ENCODE data around the gene MAGI2. TPM values are rescaled to one million over a fixed set of nuclear protein-coding genes. Genes with fewer than 3 reads are reported as not detected.

The MAGI2 gene
- polyA plus RNA-seq, 3 donors, result 0.03 to 0.11 TPM; not detected in 1

GRCh38 chr7:78529392-78529791 lies 924.1 kb downstream of the MAGI2 start:
- H3K4me1 Mint-ChIP-seq, result no peaks in the 10 kb centered on the region
- H3K27ac Mint-ChIP-seq, result no peak overlapping the region
- TF ChIP-seq, protein P1, sequence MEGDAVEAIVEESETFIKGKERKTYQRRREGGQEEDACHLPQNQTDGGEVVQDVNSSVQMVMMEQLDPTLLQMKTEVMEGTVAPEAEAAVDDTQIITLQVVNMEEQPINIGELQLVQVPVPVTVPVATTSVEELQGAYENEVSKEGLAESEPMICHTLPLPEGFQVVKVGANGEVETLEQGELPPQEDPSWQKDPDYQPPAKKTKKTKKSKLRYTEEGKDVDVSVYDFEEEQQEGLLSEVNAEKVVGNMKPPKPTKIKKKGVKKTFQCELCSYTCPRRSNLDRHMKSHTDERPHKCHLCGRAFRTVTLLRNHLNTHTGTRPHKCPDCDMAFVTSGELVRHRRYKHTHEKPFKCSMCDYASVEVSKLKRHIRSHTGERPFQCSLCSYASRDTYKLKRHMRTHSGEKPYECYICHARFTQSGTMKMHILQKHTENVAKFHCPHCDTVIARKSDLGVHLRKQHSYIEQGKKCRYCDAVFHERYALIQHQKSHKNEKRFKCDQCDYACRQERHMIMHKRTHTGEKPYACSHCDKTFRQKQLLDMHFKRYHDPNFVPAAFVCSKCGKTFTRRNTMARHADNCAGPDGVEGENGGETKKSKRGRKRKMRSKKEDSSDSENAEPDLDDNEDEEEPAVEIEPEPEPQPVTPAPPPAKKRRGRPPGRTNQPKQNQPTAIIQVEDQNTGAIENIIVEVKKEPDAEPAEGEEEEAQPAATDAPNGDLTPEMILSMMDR (IDR thresholded peaks at IDR 0.05), result no peak
- Histone ChIP-seq H3K4me2 (replicated peaks; ENCODE audit: extremely low read depth, low read length, poor library complexity, severe bottlenecking) (no peak overlapping the region), H3K79me2 (ENCODE audit: insufficient read depth, low read length) (no peaks in the 10 kb centered on the region), H3K36me3 (replicated peaks in 1 of 2; ENCODE audit: control insufficient read depth in 1 of 2, insufficient read depth in 2 of 2, low read length in 2 of 2) (no peaks in the 10 kb centered on the region), H4K20me1 (ENCODE audit: insufficient read depth, low read length) (no peaks in the 10 kb centered on the region), H3K4me3 (replicated peaks in 1 of 3; ENCODE audit: low read depth in 2 of 3, low read length in 3 of 3) (no peak overlapping the region), H2AFZ (ENCODE audit: insufficient read depth, low read depth, low read length, poor library complexity, severe bottlenecking) (no peak overlapping the region), H3K27ac (ENCODE audit: low read depth in 1 of 2, low read length in 2 of 2) (no peak overlapping the region), H3K9ac (ENCODE audit: insufficient read depth, low read length, poor library complexity, severe bottlenecking) (no peak overlapping the region), H3K27me3 (ENCODE audit: control insufficient read depth in 2 of 2, insufficient read depth in 2 of 2, low read length in 2 of 2) (no peaks in the 10 kb centered on the region), H3K9me3 (replicated peaks in 1 of 2; ENCODE audit: control insufficient read depth in 1 of 2, insufficient read depth in 1 of 2, low read length in 2 of 2) (no peaks in the 10 kb centered on the region), H3K4me1 (ENCODE audit: control insufficient read depth in 1 of 2, insufficient read depth in 2 of 2, low read length in 2 of 2) (no peaks in the 10 kb centered on the region)
- no peaks in the 10 kb centered on the region for H3K36me3 Mint-ChIP-seq
- H3K9me3 Mint-ChIP-seq, result peaks cover 0 to 6% (median 3%) of the 10 kb centered on the region in 7 donors
- no peak overlapping the region for H3K4me3 Mint-ChIP-seq
- no peak for DNase-seq
- H3K27me3 Mint-ChIP-seq (ENCODE audit: low read depth in 3 of 3), result peaks cover 0 to 2% (median 0%) of the 10 kb centered on the region in 3 donors
- WGBS (ENCODE audit: insufficient coverage), result no CpG with 5 or more reads among the region's 3 CpGs
- intact Hi-C loops (cut with micrococcal nuclease), result no loop called here

- H3K9ac ChIP-seq (ENCODE audit: insufficient read depth, low read length, poor library complexity, severe bottlenecking), result no peak overlapping the region
- Mint-ChIP-seq H3K36me3 (no peaks in the 10 kb centered on the region), H3K27ac (no peak overlapping the region), H3K4me3 (no peak overlapping the region), H3K27me3 (ENCODE audit: low read depth in 3 of 3) (peaks cover 0 to 2% (median 0%) of the 10 kb centered on the region in 3 donors), H3K4me1 (no peaks in the 10 kb centered on the region), H3K9me3 (peaks cover 0 to 6% (median 3%) of the 10 kb centered on the region in 7 donors)
- H3K36me3 ChIP-seq (replicated peaks in 1 of 2; ENCODE audit: control insufficient read depth in 1 of 2, insufficient read depth in 2 of 2, low read length in 2 of 2), result no peaks in the 10 kb centered on the region
- no peak for DNase-seq
- H2AFZ ChIP-seq (ENCODE audit: insufficient read depth, low read depth, low read length, poor library complexity, severe bottlenecking), result no peak overlapping the region
- WGBS (ENCODE audit: insufficient coverage), result 93% methylated on average over 3 of the region's 3 CpGs
- H3K9me3 ChIP-seq (replicated peaks in 1 of 2; ENCODE audit: control insufficient read depth in 1 of 2, insufficient read depth in 1 of 2, low read length in 2 of 2), result no peaks in the 10 kb centered on the region
- H3K4me1 ChIP-seq (ENCODE audit: control insufficient read depth in 1 of 2, insufficient read depth in 2 of 2, low read length in 2 of 2), result no peaks in the 10 kb centered on the region
- no peaks in the 10 kb centered on the region for H3K79me2 ChIP-seq (ENCODE audit: insufficient read depth, low read length)
- no peaks in the 10 kb centered on the region for H4K20me1 ChIP-seq (ENCODE audit: insufficient read depth, low read length)
- no peaks in the 10 kb centered on the region for H3K27me3 ChIP-seq (ENCODE audit: control insufficient read depth in 2 of 2, insufficient read depth in 2 of 2, low read length in 2 of 2)
- no peak overlapping the region for H3K4me2 ChIP-seq (replicated peaks; ENCODE audit: extremely low read depth, low read length, poor library complexity, severe bottlenecking)
- TF ChIP-seq, protein P1 (IDR thresholded peaks at IDR 0.05), result no peak
- no peak overlapping the region for H3K4me3 ChIP-seq (replicated peaks in 1 of 3; ENCODE audit: low read depth in 2 of 3, low read length in 3 of 3)
- no peak overlapping the region for H3K27ac ChIP-seq (ENCODE audit: low read depth in 1 of 2, low read length in 2 of 2)
- intact Hi-C loops (cut with micrococcal nuclease), result no loop called here
These were observed 924.5 kb downstream of the MAGI2 start for GRCh38 chr7:78528964-78529363.

Data from CD14-positive monocyte (primary cell).